ENCODE results near the gene REXO1.

DNA sequence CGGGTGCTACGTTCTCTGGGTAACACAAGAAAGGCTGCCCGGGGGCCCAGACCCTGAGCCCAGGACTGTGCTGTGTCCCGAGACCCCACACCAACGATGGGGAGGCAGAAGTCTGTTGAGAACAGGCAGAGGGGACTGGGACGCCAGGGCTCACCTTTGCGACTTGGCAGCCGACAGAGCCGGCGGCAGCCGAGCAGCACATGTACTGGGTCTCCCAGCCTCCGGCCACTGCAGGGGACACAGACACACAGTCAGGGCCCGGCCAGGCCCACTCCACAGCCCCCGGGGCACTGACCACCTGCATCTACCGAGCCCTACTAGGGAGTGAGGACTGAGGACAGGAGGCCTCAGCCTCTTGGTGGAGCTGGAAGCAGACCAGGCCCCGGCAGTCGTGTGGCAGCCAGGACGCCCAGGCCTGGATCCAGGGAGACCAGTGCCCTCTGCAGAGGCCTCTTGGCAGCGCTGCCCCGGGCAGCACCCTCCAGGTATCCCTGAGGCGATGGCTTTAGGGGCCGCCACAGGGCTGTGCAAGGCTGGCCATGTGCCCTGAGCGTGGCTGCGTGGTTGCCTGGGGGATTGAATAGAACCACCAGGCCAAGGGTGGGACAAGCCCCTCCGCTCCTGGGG lies 30.6 kb downstream of the REXO1 start:
- TF ChIP-seq, protein P1, sequence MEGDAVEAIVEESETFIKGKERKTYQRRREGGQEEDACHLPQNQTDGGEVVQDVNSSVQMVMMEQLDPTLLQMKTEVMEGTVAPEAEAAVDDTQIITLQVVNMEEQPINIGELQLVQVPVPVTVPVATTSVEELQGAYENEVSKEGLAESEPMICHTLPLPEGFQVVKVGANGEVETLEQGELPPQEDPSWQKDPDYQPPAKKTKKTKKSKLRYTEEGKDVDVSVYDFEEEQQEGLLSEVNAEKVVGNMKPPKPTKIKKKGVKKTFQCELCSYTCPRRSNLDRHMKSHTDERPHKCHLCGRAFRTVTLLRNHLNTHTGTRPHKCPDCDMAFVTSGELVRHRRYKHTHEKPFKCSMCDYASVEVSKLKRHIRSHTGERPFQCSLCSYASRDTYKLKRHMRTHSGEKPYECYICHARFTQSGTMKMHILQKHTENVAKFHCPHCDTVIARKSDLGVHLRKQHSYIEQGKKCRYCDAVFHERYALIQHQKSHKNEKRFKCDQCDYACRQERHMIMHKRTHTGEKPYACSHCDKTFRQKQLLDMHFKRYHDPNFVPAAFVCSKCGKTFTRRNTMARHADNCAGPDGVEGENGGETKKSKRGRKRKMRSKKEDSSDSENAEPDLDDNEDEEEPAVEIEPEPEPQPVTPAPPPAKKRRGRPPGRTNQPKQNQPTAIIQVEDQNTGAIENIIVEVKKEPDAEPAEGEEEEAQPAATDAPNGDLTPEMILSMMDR (IDR thresholded peaks at IDR 0.05), result no peak
- TF ChIP-seq POLR2A (IDR thresholded peaks at IDR 0.05), result no peak
- TF ChIP-seq POLR2AphosphoS5 (IDR thresholded peaks at IDR 0.05), result no peak
